HEK293T (cell line): ENCODE results near the gene CA12.
A peak's percentile ranks its signal among the peaks of the same experiment; 100 is the strongest.

ENCODE experiments used
- CTCF ChIA-PET: fragments of 350-600 bp; formaldehyde crosslinking; extraction: SDS; loops from one replicate; lab custom pipeline; 2021; ENCODE audit warnings: antibody characterized with exemption, inconsistent platforms; lab: Yijun Ruan, JAX
- POLR2A ChIA-PET: fragments of 350-600 bp; formaldehyde crosslinking; extraction: SDS; loops from one replicate; lab custom pipeline; 2020; ENCODE audit warnings: antibody characterized with exemption, inconsistent platforms; lab: Yijun Ruan, JAX
- DNase-seq: peaks from one replicate; pipeline ENCODE4 v3.0.0; 2012; ENCODE audit warnings: mixed read lengths; ENCODE audit errors: extremely low spot score
- ARNT ChIP-seq: fragments of 450-650 bp; IDR thresholded peaks from 2 replicates; pipeline ENCODE4 v1.6.1; 2017; ENCODE audit warnings: mild to moderate bottlenecking
- BHLHE40 ChIP-seq: fragments of 450-650 bp; IDR thresholded peaks from 2 replicates; pipeline ENCODE4 v1.6.1; 2016; ENCODE audit warnings: mild to moderate bottlenecking, moderate library complexity, borderline replicate concordance
- CTBP1 ChIP-seq: fragments of 450-650 bp; IDR thresholded peaks from 2 replicates; pipeline ENCODE4 v1.6.1; 2016; ENCODE audit warnings: borderline replicate concordance
- ELF4 ChIP-seq: fragments of 450-650 bp; IDR thresholded peaks from 2 replicates; pipeline ENCODE4 v1.6.1; 2017; ENCODE audit warnings: antibody characterized with exemption
- FOXA1 ChIP-seq: fragments of 450-650 bp; IDR thresholded peaks from 2 replicates; pipeline ENCODE4 v1.6.1; 2016; ENCODE audit warnings: mild to moderate bottlenecking
- FOXK2 ChIP-seq: fragments of 450-650 bp; IDR thresholded peaks from 2 replicates; pipeline ENCODE4 v1.6.1; 2016; ENCODE audit warnings: mild to moderate bottlenecking
- FOXM1 ChIP-seq: fragments of 450-650 bp; IDR thresholded peaks from 2 replicates; pipeline ENCODE4 v1.6.1; 2017; ENCODE audit warnings: mild to moderate bottlenecking, borderline replicate concordance
- HDGF ChIP-seq: fragments of 450-650 bp; IDR thresholded peaks from 2 replicates; pipeline ENCODE4 v1.6.1; 2017; ENCODE audit warnings: antibody characterized with exemption, borderline replicate concordance
- L3MBTL2 ChIP-seq: fragments of 450-650 bp; conservative IDR thresholded peaks from 2 replicates; pipeline ENCODE4 v1.6.1; 2016; ENCODE audit warnings: mild to moderate bottlenecking
- LEF1 ChIP-seq: fragments of 450-650 bp; IDR thresholded peaks from 2 replicates; pipeline ENCODE4 v1.6.1; 2017; ENCODE audit warnings: mild to moderate bottlenecking, borderline replicate concordance
- NFRKB ChIP-seq: fragments of 450-650 bp; IDR thresholded peaks from 2 replicates; pipeline ENCODE4 v1.6.1; 2016; ENCODE audit warnings: mild to moderate bottlenecking, moderate library complexity
- PKNOX1 ChIP-seq: fragments of 450-650 bp; IDR thresholded peaks from 2 replicates; pipeline ENCODE4 v1.6.1; 2016
- SP1 ChIP-seq: fragments of 450-650 bp; IDR thresholded peaks from 2 replicates; pipeline ENCODE4 v1.6.1; 2017
- SUZ12 ChIP-seq: fragments of 450-650 bp; IDR thresholded peaks from 2 replicates; pipeline ENCODE4 v1.6.1; 2016; ENCODE audit warnings: mild to moderate bottlenecking
- TARDBP ChIP-seq: fragments of 450-650 bp; IDR thresholded peaks from 2 replicates; pipeline ENCODE4 v1.6.1; 2016
- ZNF384 ChIP-seq: fragments of 450-650 bp; IDR thresholded peaks from 2 replicates; pipeline ENCODE4 v1.6.1; 2016

Gene CA12

DNA sequence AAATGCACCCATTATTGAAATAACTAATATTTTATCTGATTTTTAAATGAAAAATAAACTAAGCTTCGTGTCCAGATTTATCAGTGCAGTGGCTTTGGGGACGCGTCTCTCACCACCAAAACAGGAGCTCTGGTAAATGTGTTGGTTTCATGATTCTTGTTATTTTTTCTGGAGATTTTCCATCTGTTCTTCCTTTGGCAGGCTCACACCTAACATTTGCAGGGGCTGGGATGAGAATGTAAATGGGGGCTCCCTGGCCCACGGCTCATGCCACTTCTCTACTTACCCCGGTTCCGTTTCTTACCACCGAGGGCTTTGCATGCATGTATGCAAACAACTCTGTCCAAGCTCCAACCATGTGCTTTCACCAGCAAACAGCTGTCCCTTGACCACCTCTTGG, 30.9 kb upstream of the CA12 start:
- DNase-seq: no peak
- ChIA-PET POLR2A (no interaction called here), CTCF (no interaction called here)
- TF ChIP-seq SP1 (no peak), ELF4 (no peak), SUZ12 (no peak), ZNF384 (no peak), CTBP1 (no peak), L3MBTL2 (no peak), ARNT (no peak), NFRKB (no peak)

- ChIA-PET POLR2A (no interaction called here), CTCF (no interaction called here)
- TF ChIP-seq FOXK2 (no peak), ZNF384 (no peak), BHLHE40 (no peak), L3MBTL2 (no peak), NFRKB (no peak), TARDBP (no peak), CTBP1 (no peak), SUZ12 (no peak), FOXA1 (no peak), PKNOX1 (no peak), SP1 (no peak), ARNT (no peak), ELF4 (no peak), HDGF (no peak), FOXM1 (no peak)
- DNase-seq: no peak
Observed at GRCh38 chr15:63411866-63412265, 30.2 kb upstream of the CA12 start.

DNA sequence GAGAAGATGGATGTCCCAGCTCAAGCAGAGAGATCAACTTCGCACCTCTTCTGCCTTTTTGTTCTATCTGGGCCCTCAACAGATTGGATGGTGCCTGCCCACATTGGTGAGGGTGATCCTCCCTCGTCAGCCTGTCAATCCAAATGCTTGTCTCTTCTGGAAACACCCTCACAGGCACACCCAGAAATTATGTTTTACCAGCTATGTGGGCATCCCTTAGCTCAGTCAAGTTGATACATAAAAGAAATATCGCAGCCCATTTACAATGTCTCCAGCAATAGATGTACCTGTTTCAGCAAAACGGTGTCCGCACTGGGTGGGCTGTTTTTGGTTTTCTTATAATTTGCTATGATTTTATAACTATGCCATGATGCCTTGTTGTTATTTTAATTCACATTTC, 27.5 kb upstream of the CA12 start:
- ChIA-PET POLR2A (no interaction called here), CTCF (no interaction called here)
- DNase-seq: no peak
- TF ChIP-seq ZNF384: no peak
- no peak for TF ChIP-seq ARNT
- no peak for TF ChIP-seq LEF1
- TF ChIP-seq FOXA1: no peak
- TF ChIP-seq ELF4: no peak
- no peak for TF ChIP-seq SUZ12
- no peak for TF ChIP-seq TARDBP
- TF ChIP-seq PKNOX1: no peak
- TF ChIP-seq L3MBTL2: no peak
- no peak for TF ChIP-seq CTBP1
- no peak for TF ChIP-seq SP1
- no peak for TF ChIP-seq BHLHE40
- TF ChIP-seq FOXM1: no peak

DNA sequence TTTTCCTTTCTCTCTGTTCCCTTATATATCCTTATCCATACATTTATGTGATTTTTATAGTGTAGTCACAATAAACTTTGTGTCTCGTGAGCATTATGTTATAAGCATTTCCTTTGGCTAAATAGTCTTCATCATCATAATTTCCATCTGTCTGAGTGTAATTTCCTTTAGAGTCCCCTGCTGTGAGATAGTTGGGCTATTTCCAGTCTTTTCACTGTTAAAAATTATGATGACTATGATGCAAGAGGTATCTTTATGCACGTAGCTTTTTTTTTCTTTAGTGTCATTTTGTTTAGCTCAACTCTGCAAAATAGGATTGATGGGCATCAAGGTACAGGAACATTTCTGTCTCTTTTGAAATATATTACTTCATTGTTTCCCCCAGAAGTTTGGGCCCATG, 26.9 kb upstream of the CA12 start:
- TF ChIP-seq TARDBP (no peak), HDGF (no peak), SP1 (no peak), FOXA1 (no peak), LEF1 (no peak), L3MBTL2 (no peak), FOXM1 (no peak), BHLHE40 (no peak), CTBP1 (no peak), NFRKB (no peak)
- ChIA-PET CTCF (no interaction called here), POLR2A (no interaction called here)
- no peak for DNase-seq

DNA sequence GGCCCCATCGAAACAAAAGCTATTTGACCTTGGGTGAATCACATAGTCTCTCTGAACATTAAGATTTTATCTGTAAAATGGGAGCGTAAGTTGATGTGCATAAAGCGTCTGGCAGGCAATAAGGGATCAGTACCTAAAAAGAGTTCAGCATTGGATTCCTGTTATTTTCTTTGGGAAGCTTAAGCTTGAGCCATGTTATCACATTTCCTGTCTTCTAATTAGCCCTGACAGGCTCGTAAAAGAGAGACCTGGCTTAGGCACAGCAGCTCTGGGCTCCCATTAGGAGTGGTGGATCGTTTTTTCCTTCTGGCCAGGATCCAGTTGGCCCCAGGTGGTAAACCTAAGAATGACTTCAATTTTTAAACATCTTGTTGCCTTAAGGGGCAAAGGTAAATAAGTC, 26.0 kb upstream of the CA12 start:
- CTCF ChIA-PET: interaction anchor here (0.7 kb wide), 1 partner anchor 39 kb away, joined by 3 read pairs; no protein-coding TSS in a partner anchor
- DNase-seq: peak; percentile 42
- TF ChIP-seq BHLHE40 (no peak), HDGF (no peak), PKNOX1 (0 out of 2 replicates have a peak, but pooled peaks have one; percentile 13), SP1 (no peak)
- POLR2A ChIA-PET: interaction anchor here (1.2 kb wide), 1 partner anchor 251 kb away, joined by 3 read pairs; the partner anchor contains the start of gene RPS27L

- no peak for DNase-seq
- POLR2A ChIA-PET: no interaction called here
- TF ChIP-seq PKNOX1 (no peak), FOXA1 (no peak), LEF1 (no peak), SP1 (no peak), SUZ12 (no peak), BHLHE40 (no peak), HDGF (no peak), L3MBTL2 (no peak), ZNF384 (no peak), CTBP1 (no peak), ELF4 (no peak), TARDBP (no peak), FOXM1 (no peak), ARNT (no peak), NFRKB (no peak), FOXK2 (no peak)
- CTCF ChIA-PET: interaction anchor here (0.9 kb wide), 1 partner anchor 10 kb away, joined by 3 read pairs; no protein-coding TSS in a partner anchor
Observed at GRCh38 chr15:63405683-63406390, 24.2 kb upstream of the CA12 start.
